Measurements from ENCODE around the gene SLC12A7.
"Not testable (repeated sequence)": the region's sequence is repeated elsewhere in the genome, so short reads cannot be mapped to it uniquely, and the experiment has no call there.

The SLC12A7 gene

DNA sequence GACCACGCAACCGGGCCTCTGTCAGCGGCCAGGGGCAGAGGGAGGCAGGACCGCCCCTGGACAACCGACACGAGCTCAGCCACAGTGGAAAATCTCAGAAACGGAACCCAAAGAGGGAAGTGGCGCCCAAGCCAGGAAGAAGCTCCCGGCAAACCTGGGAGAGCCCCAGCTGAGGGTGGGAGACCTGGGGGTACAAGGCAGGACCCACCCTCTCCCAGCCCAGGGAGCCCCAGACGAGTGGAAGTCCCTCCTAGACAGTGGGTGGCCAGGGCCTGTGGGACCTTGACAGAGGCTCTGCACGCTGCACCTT lies 3.0 kb downstream of the SLC12A7 start:
- no peak for DNase-seq

DNA sequence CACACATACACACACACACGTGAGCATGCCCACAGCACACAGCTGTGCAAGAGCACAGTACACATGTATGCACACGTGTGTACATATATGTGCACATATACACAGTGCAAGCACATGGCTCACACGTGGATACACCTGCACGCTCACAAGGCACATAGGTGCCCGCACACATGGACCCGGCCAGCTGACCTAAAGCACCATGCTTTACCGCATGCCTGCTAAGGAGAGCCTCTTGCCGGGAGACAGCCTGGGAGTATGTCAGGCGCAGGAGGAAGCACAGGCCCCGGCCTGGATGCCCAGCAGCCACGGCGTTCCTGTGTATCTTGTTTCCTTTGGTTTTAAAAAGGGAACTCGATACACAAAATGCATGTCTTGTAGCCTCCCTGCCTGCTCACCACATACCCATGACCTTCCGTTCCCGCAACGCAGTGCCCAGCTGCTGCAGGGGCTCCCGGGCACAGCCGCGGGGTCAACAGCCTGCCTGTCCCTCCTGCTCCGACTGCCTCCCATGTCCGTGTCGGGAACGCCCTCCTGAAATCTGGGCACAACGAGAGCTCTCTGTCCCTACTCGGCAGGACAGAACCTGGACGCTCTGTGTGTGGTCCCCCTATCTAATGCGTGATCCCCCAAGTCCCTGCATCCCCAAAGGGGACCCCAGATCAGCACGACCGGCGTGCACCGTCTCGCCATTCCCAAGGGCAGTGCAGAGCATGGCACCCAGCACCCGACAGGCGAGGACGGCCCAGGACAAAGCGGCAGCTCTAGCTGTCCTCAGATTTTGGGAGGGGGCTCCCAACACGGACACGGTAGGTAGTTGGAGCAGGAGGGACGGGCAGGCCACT lies 3.6 kb downstream of the SLC12A7 start:
- DNase-seq: no peak

DNA sequence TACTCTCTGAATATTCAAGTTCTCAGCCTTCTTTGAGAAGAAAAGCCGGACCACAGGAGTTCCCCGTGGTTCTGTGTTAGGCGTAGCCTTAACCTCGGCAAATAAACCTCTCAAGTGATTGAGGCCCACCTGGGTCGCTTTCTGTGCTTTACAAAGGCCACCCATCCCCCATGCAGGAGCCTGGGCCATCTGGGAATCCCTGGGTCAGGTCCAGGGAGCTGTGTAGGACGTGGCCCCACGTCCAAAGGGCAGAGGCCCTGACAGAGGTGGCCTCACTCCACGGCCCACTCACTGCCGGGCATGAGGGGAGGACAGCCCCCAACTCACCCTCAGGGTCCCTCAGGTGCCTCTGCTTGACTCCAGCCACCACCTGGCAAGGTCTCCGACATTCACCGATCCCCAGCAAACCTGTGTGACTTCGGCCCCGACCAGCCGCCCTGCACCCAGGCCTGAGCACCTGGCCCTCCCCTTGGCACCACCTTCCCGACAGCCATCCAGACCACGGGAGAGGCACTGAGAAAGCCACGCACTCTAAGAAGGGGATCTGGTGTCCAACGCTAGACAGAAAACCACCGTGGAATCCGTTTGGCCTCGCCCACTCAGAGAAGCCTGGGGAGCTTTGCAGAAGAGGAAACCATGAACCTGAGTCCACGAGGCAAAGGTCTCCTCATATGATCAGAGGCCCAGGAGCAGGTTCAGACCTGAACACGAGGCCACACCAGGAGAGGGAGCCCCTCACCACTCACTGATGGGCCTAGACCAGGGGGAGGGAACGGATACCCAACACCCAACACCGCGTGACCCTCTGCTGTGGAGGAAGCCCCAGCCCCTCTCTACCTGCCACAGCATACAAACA lies 4.5 kb downstream of the SLC12A7 start:
- DNase-seq: no peak

DNA sequence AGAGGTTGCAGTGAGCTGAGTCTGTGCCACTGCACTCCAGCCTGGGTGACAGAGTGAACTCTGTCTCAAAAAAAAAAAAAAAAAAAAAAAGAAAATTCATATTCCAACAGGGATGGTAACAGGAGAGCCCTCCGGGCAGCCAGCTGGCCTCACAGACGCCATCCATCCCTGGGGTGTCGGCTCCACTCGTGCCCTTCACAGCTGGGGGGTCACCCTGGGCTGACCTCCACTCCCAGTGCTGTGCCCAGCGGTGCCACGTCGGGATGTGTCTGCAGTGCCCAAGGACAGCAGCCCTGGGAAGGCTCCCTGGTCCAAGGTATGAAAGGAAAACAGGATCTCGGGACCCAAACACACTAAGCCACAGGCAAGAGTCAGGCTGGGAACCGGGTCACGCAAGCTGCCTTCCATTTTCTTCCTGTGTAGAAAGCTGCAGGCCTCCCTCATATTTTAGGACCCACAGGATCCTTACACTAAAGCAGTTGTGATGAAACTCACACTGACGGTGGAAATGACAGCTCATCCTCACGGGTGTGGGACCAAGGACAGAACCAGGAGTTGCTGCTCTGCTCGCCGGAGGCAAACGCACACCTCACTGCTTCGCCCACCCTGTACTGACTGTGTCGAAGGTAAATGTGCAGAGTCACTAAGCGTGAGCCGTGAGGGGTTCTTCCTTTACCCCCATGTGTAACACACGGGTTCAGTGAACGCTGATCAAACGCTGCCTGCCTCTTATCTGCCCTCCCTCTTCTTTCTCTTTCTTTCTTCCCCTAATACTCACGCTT lies 5.3 kb downstream of the SLC12A7 start:
- no peak for DNase-seq

DNA sequence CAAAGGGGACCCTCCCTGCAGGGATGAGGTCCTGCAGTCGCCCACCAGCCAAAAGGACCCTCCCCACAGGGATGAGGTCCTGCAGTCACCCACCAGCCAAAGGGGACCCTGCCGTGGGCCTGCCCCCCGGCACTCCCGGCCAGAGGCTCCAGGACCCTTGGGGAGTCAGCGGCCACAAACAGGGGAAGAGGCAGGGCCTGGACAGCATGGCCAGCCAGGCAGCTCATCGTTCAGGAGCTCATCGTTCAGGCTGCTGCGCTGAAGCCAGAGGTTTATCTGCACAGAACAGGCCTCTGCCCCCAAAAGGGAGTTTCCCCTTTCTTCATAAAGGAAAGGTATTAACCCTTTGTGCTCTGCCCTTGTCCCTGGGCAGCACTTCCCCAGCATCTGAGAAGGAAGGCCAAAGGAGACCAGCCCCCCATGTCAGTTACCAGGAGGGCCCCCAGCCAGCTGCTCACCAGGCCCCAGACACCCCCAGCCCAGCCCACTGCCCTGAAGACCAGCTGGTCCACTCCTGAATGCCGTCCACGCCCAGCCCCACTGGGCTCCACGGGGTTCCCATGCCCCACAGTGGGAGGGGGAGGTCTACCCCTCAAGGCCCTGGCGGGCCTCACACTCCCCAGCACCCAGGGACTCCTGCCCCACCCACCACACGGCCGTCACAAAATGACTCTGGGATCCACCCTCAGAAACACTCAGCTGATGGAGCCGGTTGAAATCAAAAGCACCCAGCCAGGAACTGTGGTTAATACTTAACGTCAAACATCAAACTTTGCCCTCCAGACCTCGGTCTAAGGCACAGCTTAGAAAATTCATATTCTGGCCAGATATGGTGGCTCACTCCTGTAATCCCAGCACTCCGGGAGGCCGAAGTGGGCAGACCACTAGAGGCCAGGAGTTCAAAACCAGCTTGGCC lies 6.3 kb downstream of the SLC12A7 start:
- DNase-seq: no peak

DNA sequence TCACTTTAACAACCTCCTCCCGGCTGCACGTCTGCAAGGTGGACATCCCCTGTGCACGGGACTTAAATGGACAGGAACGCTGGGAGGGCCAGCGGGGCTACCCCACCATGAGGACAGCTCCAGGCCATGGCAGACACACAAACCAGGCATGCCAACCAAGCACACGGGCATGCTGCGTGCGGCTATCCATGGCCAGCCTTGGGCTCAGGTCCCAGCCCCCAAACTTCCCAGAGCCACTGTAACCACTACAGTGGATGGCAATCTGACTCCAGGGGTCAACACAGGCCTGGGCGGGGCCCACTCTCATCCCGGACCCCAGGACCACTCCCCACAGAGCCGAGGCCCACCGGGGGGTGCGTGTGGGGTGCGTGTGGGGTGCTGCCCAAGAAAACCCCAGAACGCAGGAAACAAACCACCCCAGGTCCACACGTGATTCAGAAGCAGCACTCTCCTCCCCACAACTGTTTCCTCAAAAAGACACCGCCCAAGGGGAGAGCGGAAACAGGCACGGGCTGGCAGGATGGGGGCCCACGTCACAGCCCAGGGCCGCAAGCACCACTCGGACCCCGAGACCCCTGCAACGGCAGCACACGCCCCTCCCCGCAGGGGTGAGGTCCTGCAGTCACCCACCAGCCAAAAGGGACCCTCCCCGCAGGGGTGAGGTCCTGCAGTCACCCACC lies 7.4 kb downstream of the SLC12A7 start:
- no peak for DNase-seq

DNA sequence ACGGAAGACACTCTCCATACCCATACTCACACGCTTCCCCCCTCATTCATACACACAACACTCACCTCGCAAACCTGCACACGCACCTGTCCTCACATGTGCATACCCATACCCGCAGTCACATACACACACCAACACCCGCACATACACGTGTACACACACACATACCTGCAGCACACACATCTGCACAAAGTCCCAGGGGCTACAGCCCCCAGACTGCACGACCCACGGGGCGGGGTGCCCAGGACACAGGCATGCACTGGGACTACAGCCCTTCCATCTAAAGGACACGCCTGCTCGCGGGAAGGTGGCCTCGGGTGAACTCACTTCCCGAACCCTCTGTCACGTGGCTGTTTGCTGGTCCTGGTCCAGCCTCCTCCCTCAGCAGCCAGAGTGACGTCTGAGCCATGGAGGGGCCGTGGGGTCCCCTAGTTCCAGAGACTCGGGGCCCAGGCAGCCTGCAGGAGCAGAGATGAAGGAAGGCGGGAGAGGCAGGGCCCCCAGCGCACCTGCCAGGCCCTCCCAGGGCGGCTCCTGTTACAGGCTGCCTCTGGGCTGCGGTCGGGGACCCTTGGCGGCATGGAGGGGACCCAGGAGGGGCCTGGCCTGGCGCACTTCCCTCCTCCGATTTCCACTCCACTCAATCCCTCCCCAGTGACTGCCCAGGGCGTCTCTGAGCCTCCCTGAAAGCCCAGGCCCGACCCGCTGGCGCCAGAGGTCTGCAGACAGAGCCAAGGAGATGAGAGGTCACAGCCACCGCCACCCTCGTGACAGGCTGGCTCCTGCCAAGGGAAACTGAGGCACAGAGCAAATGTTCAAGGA lies 8.1 kb downstream of the SLC12A7 start:
- DNase-seq: no peak

DNA sequence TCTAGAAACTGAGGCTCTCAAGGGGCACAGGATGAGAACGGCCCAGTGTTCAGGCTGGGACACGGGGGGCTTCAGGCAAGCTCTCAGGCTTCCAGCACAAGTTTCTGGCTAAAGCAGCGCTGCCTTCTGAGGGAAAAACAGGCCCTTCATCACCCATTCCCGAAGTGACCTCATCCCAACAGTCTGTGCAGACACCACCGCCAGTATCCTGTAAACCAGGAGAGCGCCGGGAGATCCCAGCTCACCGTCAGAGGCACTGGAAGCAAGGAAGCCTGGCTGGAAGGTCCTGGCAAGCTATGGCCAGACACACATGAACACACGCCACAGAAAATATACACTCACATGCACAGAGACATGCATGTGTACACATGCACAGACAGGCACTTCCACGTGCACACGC lies 8.8 kb downstream of the SLC12A7 start:
- no peak for DNase-seq

DNA sequence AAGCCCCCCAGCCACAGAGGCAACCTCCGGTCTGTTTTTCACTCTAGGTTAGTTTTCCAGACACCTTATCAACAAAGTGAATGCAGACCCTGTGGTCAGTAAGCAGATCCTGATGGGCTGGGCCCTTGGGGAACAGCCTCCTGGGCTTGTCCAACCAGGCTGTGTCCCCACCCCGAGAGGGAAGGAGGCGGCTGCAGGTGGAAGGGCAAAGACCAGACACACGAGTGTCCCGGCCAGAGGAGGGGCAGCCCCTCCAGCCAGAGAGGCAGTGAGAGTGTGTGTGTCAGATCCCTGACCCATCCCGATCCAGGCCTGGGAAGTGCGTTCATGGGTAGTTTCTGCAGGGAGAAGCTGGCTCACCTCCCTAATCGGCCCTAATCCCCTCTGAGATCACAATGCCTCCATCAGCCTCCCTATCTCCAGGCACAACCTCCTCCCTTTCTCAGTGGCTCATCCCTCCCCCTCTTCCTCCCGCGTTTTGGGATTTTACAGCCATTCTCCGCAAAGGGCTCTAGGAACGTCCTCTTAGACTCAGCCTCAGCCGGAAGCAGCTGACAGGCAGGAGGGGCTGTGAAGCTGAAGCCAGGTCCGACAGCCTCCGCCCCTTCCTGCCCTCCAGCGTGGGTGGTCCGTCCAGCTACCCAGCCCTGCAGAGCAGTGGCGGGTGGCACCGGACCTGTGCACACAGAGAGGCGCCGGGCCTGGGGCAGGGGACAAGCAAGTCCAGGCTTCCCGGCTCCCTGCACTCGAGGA lies 9.7 kb downstream of the SLC12A7 start:
- DNase-seq: no peak

DNA sequence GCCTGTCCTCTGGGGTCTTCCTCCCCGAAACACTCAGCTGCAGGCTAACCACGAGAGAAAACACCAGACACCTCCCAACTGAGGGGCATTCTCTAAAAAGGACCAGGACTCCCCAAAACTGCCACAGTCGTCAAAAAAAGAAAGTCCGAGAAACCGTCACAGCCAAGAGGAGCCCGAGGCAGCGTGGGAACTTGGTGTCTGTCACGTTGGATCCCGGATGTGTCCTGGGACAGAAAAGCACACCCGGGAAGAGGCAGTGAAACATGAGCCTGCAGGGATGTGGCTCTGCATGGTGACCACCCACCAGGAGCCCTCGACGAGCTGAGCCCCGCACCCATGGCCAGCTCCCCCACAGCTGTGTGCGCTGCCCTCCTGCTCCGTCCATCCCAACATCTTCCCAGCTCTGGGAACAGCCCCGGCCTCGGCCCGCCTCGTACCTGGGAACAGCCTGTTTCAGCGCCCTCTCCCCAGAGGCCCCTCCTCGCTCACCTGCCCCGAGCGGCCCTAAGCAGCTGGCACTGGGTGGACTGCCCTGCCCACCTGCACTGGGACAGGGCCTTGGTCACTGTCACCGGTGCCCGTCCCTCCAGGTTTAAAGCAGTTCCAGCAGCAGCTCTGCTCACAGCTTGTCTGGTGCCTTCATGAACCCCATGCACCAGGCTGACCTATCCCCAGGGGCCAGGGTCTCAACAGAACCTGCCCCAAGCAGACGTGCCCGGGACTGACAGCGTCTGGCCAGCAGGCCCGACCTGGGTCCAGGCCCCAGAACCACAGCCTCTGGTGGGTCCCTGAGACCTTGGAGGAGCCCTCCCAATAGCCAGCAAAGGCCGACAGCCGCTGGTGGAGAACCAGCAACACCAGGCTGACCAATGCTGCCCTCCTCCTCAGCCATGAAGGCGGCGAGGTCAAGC lies 10.9 kb downstream of the SLC12A7 start:
- DNase-seq: no peak

DNA sequence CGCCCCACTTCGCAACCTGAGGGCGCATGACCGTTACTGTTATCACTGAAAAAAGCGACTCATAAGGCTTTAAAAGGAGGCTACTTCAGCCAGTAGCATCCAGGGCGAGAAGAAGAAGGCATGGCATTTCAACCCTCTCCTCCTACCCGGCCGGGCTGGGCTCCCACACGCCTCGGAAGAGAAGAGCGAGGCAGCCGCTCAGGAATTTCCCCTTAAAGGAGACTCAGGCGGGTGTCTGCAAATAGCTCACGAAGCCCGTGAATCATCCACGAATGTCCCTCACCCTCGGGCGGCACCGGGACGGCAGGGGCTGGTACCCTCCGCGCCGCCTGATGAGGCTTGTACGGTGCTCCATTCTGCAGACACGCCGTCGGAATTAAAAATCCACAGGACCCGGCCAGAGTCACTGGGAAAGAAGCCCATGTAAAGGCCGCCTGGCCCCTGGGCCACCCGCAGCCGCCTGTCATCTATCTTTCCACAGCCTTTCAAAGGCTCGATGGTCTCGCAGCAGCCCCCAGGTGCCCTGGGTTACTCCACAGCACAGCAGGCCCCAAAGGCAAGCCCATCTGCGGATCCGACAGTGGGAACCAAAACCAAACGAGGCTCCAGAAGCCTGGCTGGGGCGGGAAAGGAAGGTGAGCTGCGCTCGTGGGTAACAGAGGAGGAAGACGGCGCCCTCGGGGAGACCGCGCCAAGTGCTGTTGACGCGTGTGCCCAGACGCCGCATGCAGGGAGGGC lies 11.8 kb downstream of the SLC12A7 start:
- no peak for DNase-seq

DNA sequence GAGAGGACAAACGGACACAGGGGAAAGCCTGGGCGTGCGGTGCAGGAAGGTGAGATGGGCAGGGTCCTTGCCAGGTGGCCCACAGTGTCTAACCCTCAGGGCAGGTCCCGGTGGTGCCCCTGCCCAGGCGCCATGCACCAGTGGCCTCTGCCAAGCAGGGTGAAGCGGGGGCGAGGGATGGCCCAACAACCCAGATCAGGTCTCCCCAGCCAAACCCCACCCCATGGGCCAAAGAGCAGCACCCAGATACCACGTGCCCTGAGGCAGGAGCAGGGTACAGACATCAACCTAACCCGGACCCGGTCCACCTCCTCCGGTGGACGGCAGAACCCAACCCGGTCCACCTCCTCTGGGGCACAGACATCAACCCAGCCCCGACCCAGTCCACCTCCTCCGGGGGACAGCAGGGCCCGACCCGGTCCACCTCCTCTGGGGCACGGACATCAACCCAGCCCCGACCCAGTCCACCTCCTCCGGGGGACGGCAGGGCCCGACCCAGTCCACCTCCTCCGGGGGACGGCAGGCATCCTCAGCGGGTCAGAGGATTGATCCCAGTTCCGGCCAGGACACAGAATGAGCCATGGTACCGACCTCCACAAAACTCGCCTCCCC lies 12.8 kb downstream of the SLC12A7 start:
- no peak for DNase-seq

DNA sequence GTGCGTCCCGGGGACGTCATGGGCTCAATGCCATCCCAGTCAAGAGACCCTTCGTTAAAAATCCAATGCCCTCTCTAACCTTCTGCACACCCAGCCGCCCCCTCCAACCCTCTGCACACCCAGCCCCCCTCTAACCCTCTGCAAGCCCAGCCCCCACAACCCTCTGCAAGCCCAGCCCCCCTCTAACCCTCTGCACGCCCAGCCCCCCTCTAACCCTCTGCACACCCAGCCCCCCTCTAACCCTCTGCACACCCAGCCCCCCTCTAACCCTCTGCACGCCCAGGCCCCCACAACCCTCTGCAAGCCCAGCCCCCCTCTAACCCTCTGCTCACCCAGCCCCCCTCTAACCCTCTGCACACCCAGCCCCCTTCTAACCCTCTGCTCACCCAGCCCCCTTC lies 13.9 kb downstream of the SLC12A7 start:
- not testable (repeated sequence) for DNase-seq

DNA sequence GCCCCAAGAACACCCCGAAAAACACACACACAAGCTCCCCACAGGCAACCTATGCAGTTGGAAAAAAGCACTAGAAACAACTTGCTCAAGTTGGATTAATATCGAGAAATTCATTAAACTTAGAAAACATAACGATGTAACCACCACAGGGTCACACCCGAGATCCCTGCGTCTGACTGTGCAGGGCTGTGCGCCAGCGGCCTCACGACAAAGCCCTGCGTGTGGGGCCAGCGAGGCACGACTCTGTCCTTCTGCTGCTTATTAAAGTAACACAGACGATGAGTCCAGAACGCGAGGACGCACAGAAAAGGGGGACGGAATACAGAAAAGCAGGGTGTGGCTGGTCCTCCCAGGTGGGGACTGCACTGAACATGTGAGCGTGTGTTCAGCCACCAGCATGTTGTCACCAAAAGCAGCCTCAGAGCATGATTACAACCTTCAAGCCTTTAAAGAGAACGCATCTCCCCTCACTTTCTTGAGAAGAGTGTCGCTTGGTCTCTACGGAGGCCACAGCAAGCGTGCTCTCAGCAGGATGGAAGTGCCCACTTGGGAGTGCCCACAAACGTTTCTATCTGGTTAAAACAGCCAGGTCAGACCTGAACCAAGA lies 14.4 kb downstream of the SLC12A7 start:
- no peak for DNase-seq

DNA sequence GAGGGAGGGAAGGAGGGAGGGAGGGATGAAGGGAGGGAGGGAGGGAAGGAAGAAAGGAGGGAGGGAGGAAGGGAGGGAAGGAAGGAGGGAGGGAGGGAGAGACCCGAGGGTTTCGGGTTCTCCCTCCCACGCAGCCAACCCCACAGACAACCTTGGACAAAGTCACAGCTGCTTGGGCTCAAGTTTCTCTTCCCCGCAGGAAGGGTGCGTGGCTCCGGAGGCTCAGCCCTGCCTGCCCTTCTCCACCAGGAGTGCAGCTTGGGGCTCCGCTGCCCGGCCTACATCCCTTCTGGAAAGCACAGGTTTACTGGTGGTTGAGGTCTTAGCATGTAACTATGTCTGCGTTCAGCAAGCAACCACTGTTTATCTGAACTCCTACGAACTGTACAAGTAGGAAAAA lies 15.0 kb downstream of the SLC12A7 start:
- no peak for DNase-seq

DNA sequence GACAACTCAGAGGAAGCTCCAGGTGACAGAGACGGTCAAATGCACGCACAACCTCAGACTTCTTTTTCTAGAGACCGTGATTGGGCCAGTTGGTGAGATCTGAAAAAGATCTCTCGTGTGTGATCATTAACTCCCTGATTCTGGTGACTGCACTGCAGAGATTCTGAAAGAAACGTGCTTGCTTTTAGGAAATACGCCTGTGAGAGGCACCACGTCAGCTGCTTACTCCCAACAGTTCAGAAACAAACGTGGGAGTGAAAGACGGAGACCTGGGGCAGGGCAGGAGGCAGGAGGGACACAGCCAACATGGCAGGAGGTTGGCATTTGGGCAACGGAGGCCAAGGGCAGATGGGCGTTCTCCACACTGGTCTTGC lies 15.9 kb downstream of the SLC12A7 start:
- DNase-seq: no peak

DNA sequence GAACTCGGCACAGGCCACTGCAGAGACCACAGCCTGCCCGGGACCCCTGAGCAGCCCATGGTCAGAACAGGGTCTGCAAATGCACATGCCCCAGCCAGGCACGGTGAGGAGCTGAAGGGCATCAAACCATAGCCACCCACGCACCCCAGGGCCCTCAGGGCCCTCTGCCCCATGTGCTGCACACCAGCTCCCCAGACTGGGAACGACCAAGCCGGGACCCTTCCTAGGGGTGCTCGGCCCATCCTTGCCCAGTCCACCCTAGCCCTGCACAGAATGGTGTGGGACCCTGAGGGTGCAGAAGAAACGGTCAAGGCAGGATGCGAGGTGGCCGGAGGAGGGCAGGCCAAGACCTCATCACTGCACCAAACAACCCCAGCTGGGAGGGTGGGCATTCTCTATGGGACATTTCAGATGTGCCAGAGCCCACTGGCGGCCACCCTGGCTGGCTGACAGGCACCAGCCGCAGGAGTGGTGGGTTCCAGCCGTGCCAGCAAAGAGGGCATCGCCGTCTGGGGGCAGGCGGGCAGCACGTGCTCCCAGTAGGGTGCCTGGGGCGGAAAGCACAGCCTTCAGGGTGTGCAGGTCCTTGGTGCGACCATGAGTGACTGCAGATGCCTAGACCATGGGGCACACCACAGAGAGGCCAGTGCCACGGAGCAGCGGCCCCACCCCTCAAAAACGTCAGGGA lies 16.4 kb downstream of the SLC12A7 start:
- no peak for DNase-seq
